HCT116 (cell line): ENCODE measurements around the gene SUGP1. TPM values are rescaled to one million over a fixed set of nuclear protein-coding genes. Genes with fewer than 3 reads are reported as not detected.
A peak's percentile ranks its signal among the peaks of the same experiment; 100 is the strongest.

Source experiments
- ATAC-seq: fragments of 200-7000 bp; cut with Tn5 transposase; 2 replicates; pipeline ENCODE4 v1.9.1; 2020; ENCODE audit warnings: mild to moderate bottlenecking, moderate library complexity
- BruUV-seq: library from RNA; stranded (reverse); fragments of 400-500 nt; replicated peaks from 2 replicates; lab custom pipeline; 2021; lab: Mats Ljungman, UMichigan
- CTCF ChIA-PET: fragments of 300-600 bp; sonication (Branson Sonifier 250); formaldehyde crosslinking; loops from one replicate; lab custom pipeline; 2021; ENCODE audit warnings: antibody characterized with exemption; lab: Charles Lee
- POLR2A ChIA-PET: fragments of 300-600, 350-600 bp; sonication (Branson Sonifier 250); formaldehyde crosslinking; loops from one replicate; lab custom pipeline; 2021; ENCODE audit warnings: antibody characterized with exemption; lab: Charles Lee
- RAD21 ChIA-PET, 2 experiments: fragments of 300-600 bp; sonication (Branson Sonifier 250); formaldehyde crosslinking; loops; one replicate each; lab custom pipeline; 2023; ENCODE audit warnings: low total read pairs in 2 of 2; ENCODE audit not compliant: uncharacterized antibody in 2 of 2, unreplicated experiment in 2 of 2, low non-redundant PET in 1 of 2; lab: Charles Lee
- DNase-seq: peaks from one replicate; pipeline ENCODE4 v3.0.0-alpha.2; 2010; ENCODE audit warnings: low read depth, low spot score
- H2AFZ ChIP-seq: fragments of 200-600 bp; shearing (Covaris generic), sonication (generic); 2 replicates; pipeline ENCODE4 v1.6.1; 2017; ENCODE audit warnings: low read depth, mixed run types, mixed read lengths, antibody characterized with exemption, low read length; ENCODE audit not compliant: poor library complexity, severe bottlenecking
- H3K27ac ChIP-seq: 2 replicates; pipeline ENCODE4 v1.5.1; 2012; ENCODE audit warnings: low read depth, low read length
- H3K27me3 ChIP-seq: fragments of 200-600 bp; sonication (generic); 2 replicates; pipeline ENCODE4 v1.6.1; 2016; ENCODE audit warnings: mixed run types, low read length, mixed read lengths; ENCODE audit not compliant: insufficient read depth
- H3K36me3 ChIP-seq, 2 experiments: fragments of 200-500 bp in 1 of 2; fragments of 200-600 bp in 1 of 2; sonication (Bioruptor generic) in 1 of 2; sonication (generic) in 1 of 2; 2 replicates each; pipeline versions ENCODE4 v1.5.1 to v1.6.1; 2014 to 2016; ENCODE audit warnings: low read length in 2 of 2, inconsistent platforms in 1 of 2, mixed read lengths in 1 of 2, mixed run types in 1 of 2; ENCODE audit not compliant: insufficient read depth in 2 of 2, control insufficient read depth in 1 of 2
- H3K4me1 ChIP-seq, 2 experiments: fragments of 200-600 bp in 1 of 2; sonication (generic) in 1 of 2; 2 replicates each; pipeline versions ENCODE4 v1.5.1 to v1.6.1; 2012 to 2017; ENCODE audit warnings: low read length in 2 of 2, inconsistent platforms in 1 of 2, mild to moderate bottlenecking in 1 of 2, mixed read lengths in 1 of 2, mixed run types in 1 of 2, moderate library complexity in 1 of 2; ENCODE audit not compliant: insufficient read depth in 2 of 2, control insufficient read depth in 1 of 2
- H3K4me2 ChIP-seq: fragments of 200-600 bp; sonication (generic); 2 replicates; pipeline ENCODE4 v1.6.1; 2017; ENCODE audit warnings: mixed run types, low read length, mixed read lengths
- H3K4me3 ChIP-seq, 2 experiments: fragments of 200-600 bp in 1 of 2; sonication (generic) in 1 of 2; replicated peaks in 1 of 2; 2 replicates each; pipeline ENCODE4 v1.5.1; 2011 to 2016; ENCODE audit warnings: low read length in 2 of 2, control low read depth in 1 of 2, low read depth in 1 of 2, mild to moderate bottlenecking in 1 of 2, mixed read lengths in 1 of 2, mixed run types in 1 of 2
- H3K79me2 ChIP-seq: fragments of 200-600 bp; sonication (generic); 2 replicates; pipeline ENCODE4 v1.6.1; 2017; ENCODE audit warnings: mild to moderate bottlenecking, mixed run types, low read length, moderate library complexity, mixed read lengths; ENCODE audit not compliant: insufficient read depth
- H3K9ac ChIP-seq: fragments of 200-600 bp; sonication (generic); 2 replicates; pipeline ENCODE4 v1.6.1; 2016; ENCODE audit warnings: low read length, mixed read lengths
- H3K9me2 ChIP-seq: fragments of 200-600 bp; sonication (generic), shearing (Covaris generic); 2 replicates; pipeline ENCODE4 v1.6.1; 2017; ENCODE audit warnings: mixed run types, mild to moderate bottlenecking, moderate library complexity; ENCODE audit not compliant: insufficient read depth
- H3K9me3 ChIP-seq, 2 experiments: fragments of 200-500 bp in 1 of 2; fragments of 200-600 bp in 1 of 2; sonication (Bioruptor generic) in 1 of 2; sonication (generic) in 1 of 2; 2 replicates each; pipeline ENCODE4 v1.6.1; 2014 to 2017; ENCODE audit warnings: low read length in 2 of 2, mixed read lengths in 2 of 2, inconsistent platforms in 1 of 2, low read depth in 1 of 2, mild to moderate bottlenecking in 1 of 2, mixed run types in 1 of 2, moderate library complexity in 1 of 2; ENCODE audit not compliant: control insufficient read depth in 1 of 2, insufficient read depth in 1 of 2
- H4K20me1 ChIP-seq: fragments of 200-600 bp; sonication (generic), shearing (Covaris generic); 2 replicates; pipeline ENCODE4 v1.6.1; 2017; ENCODE audit warnings: mixed run types, mild to moderate bottlenecking, moderate library complexity; ENCODE audit not compliant: insufficient read depth
- ATF3 ChIP-seq: IDR thresholded peaks from 2 replicates; pipeline ENCODE4 v1.6.1; 2012
- CBX3 ChIP-seq: IDR thresholded peaks from 2 replicates; pipeline ENCODE4 v1.6.1; 2012; ENCODE audit warnings: low read depth
- CTCF ChIP-seq, 3 experiments: fragments of 200-600 bp in 1 of 3; sonication (generic) in 1 of 3; IDR thresholded peaks in 2 of 3; conservative IDR thresholded peaks in 1 of 3; 2 replicates each; pipeline ENCODE4 v1.5.1; 2012 to 2017; ENCODE audit warnings: low read depth in 2 of 3, low read length in 2 of 3, antibody characterized with exemption in 1 of 3, borderline replicate concordance in 1 of 3, control low read depth in 1 of 3, mild to moderate bottlenecking in 1 of 3, mixed read lengths in 1 of 3, mixed run types in 1 of 3, moderate library complexity in 1 of 3; ENCODE audit not compliant: insufficient read depth in 1 of 3
- EZH2 ChIP-seq: fragments of 200-600 bp; sonication (generic); IDR thresholded peaks from 2 replicates; pipeline ENCODE4 v1.6.1; 2017; ENCODE audit warnings: antibody characterized with exemption, mixed run types
- FOSL1 ChIP-seq: IDR thresholded peaks from 2 replicates; pipeline ENCODE4 v1.6.1; 2012; ENCODE audit warnings: low read depth
- MAX ChIP-seq: IDR thresholded peaks from 2 replicates; pipeline ENCODE4 v1.6.1; 2012
- RAD21 ChIP-seq: IDR thresholded peaks from 2 replicates; pipeline ENCODE4 v1.6.1; 2012; ENCODE audit warnings: low read depth, mild to moderate bottlenecking
- REST ChIP-seq: IDR thresholded peaks from 2 replicates; pipeline ENCODE4 v1.6.1; 2012; ENCODE audit warnings: low read depth
- SRF ChIP-seq: IDR thresholded peaks from 2 replicates; pipeline ENCODE4 v1.6.1; 2012; ENCODE audit warnings: low read depth
- TCF7L2 ChIP-seq: IDR thresholded peaks from 2 replicates; pipeline ENCODE4 v1.7.0; 2011; ENCODE audit warnings: borderline replicate concordance, inconsistent platforms; ENCODE audit not compliant: insufficient read depth, insufficient read length; ENCODE audit errors: extremely low read depth
- ZFX ChIP-seq: fragments of 450-650 bp; IDR thresholded peaks from 2 replicates; pipeline ENCODE4 v1.6.1; 2017
- intact Hi-C: fragments of 100-400 bp; cut with micrococcal nuclease; formaldehyde crosslinking; loops from 2 replicates; pipeline ENCODE4 v1.10.0; 2022
- total RNA-seq: library from RNA; stranded (reverse); gene quantifications from one replicate; pipeline ENCODE4 v1.2.1, GENCODE V29; 2021; ENCODE audit not compliant: unreplicated experiment

The SUGP1 gene
- total RNA-seq, 1 experiment from 2014 or later = 47.6 TPM

- TF ChIP-seq ATF3 (no peak), ZFX (no peak), SRF (no peak), REST (no peak)
Measured at GRCh38 chr19:19362075-19362474, 41.8 kb upstream of the SUGP1 start (continued).

- Histone ChIP-seq H3K79me2 (no peaks in the 10 kb centered on the region), H3K36me3 (no peaks in the 10 kb centered on the region; a peak in 1 of 4 replicates), H3K27me3 (no peaks in the 10 kb centered on the region), H3K4me2 (0 out of 2 replicates have a peak overlapping the region, but pooled peaks have one; percentile 3), H3K9me2 (no peaks in the 10 kb centered on the region), H3K9me3 (no peaks in the 10 kb centered on the region), H3K4me3 (no peak overlapping the region), H4K20me1 (no peaks in the 10 kb centered on the region), H3K4me1 (peaks cover 12 to 30% of the 10 kb centered on the region in 2 experiments), H3K9ac (peak overlapping the region; percentile 28; the same call in 1 of the 2 replicates), H2AFZ (no peak overlapping the region), H3K27ac (peak overlapping the region; percentile 3; the same call in 1 of the 2 replicates)
- DNase-seq (peak; percentile 85), ATAC-seq (peak; percentile 87)
- POLR2A ChIA-PET = interaction anchor here (0.7 kb wide), 1 partner anchor 18 kb away, joined by 3 read pairs; no protein-coding TSS in a partner anchor
- RAD21 ChIA-PET = no interaction called here
- TF ChIP-seq RAD21 = peak; percentile 54
- peak; percentile 98 for TF ChIP-seq SRF
- TF ChIP-seq CBX3 = 0 out of 2 replicates have a peak, but pooled peaks have one; percentile 29
- no peak for TF ChIP-seq EZH2
- TF ChIP-seq TCF7L2 = no peak
- TF ChIP-seq CTCF (IDR thresholded peaks at IDR 0.05 in 2 of 3, conservative IDR thresholded peaks at IDR 0.05 in 1 of 3; ENCODE audit: borderline replicate concordance in 1 of 3, insufficient read depth in 1 of 3, low read depth in 2 of 3, low read length in 2 of 3) = peak; percentile 64 to 75 (median 71); a peak in 5 of 6 replicates
- TF ChIP-seq MAX = peak; percentile 90
- TF ChIP-seq FOSL1 = no peak
- CTCF ChIA-PET = interaction anchor here (0.7 to 1.5 kb wide), 4 partner anchors 12 to 132 kb away, joined by 3 to 5 read pairs (median 4); no protein-coding TSS in a partner anchor
- no TSS peak for BruUV-seq
- intact Hi-C loops = no loop called here
Measured at GRCh38 chr19:19361075-19361594, 40.8 kb upstream of the SUGP1 start.
